ENCODE data around the gene ATP6V0C.

The ATP6V0C gene

GRCh38 chr16:2493605-2494004 lies 20.1 kb upstream of the ATP6V0C start:
- DNase-seq = no peak

- DNase-seq = no peak
These were observed 19.1 kb upstream of the ATP6V0C start for GRCh38 chr16:2494616-2495015.

DNA sequence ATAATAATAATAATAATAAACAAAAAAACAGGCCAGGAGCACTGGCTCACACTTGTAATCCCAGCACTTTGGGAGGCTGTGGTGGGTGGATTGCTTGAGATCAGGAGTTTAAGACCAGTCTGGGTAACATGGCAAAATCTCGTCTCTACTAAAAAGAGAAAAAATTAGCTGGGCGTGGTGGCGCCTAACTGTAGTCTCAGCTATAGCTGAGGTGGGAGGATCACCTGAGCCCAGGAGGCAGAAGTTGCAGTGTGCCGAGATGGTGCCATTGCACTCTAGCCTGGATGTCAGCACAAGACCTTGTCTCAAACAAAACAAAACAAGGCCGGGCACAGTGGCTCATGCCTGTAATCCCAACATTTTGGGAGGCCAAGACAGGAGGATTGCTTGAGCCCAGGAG lies 18.7 kb upstream of the ATP6V0C start:
- no peak for DNase-seq

- no peak for DNase-seq
These were observed 17.3 kb upstream of the ATP6V0C start for GRCh38 chr16:2496223-2497115.

GRCh38 chr16:2497116-2497630 lies 16.6 kb upstream of the ATP6V0C start:
- no peak for DNase-seq

- no peak for DNase-seq
These were observed 15.9 kb upstream of the ATP6V0C start for GRCh38 chr16:2497695-2498484.

GRCh38 chr16:2498531-2499253 lies 15.1 kb upstream of the ATP6V0C start:
- DNase-seq = no peak

DNA sequence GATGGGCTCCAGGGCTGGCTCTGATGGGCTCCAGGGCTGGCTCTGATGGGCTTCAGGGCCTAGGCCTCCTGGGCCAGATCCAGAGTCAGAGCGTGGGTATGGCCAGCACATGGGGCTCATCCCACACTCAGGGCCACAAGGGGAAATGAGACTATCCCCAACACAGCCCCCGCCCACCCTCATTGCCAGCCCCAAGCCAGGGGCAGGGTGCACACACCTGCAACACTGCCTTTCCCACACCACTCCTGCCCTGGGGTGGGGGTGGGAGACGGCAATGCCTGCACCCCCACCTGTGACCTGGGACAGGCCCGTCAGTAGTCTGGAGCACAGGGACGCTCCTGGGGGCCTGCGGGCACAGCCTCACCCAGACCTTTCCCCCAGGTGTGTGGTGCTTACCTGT lies 14.3 kb upstream of the ATP6V0C start:
- DNase-seq = no peak

- DNase-seq = no peak
These were observed 13.8 kb upstream of the ATP6V0C start for GRCh38 chr16:2499890-2500429.

- no peak for DNase-seq
These were observed 13.3 kb upstream of the ATP6V0C start for GRCh38 chr16:2500430-2500917.

DNA sequence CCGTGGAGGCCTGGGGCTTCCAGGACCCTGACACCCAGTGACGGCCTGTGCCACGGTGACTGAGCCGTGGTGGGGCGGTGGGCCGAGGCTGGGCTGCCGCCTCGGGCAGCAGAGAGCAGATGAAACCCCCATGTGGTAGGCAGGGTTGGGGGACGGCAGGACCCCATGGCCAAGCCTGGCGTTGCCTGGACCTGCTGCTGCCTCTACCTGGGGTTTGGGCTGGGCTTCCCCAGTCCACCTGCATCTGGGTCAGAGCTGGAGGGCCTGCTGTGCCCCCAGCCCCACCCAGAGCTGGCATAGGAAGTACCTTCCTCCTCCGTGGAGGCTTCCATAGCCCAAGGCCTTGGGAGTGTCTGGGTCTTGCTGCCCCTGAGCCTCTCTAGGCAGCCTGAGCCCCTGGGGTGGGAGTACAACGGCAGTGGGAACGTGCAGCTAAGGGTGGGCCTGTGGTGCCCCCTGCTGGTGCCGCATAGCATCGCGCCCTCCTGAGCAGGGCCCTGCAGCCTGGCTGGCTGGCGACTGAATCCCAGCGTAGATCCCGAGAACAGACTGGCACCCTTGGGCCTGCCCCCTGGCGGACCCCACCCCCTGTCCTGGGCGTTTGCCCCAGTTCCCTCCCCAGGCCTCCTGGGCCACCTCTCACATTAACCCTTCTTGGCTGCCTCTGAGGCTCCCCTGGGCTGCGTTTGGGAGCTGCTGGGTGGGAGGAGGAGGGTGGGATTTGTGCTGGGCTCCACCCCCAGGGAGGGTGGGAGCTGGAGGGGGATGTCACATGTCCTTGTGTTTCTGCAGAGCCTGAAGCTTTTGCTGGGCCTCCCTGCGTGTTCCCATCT lies 12.6 kb upstream of the ATP6V0C start:
- peak; percentile 65 for DNase-seq

GRCh38 chr16:2501946-2502895 lies 11.5 kb upstream of the ATP6V0C start:
- no peak for DNase-seq

DNA sequence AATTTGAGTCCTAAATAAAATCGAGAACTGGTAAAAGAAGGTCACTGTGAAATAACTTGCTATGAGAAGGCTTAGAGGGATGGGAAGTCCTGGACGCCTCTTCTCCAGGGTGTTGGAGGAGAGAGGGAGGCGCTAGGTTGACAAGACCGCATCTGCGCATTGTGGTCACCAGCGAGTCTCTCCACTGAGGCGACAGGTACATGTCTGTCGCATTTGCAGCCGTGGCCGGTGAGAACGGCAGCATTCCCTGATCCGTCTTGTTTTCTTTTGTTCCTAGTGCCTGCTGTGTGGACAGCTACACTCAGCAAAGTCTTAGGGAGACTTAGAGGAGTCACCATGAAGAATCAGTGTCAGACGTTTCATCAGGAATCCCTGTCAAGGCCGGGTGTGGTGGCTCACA lies 8.1 kb upstream of the ATP6V0C start:
- no peak for DNase-seq

DNA sequence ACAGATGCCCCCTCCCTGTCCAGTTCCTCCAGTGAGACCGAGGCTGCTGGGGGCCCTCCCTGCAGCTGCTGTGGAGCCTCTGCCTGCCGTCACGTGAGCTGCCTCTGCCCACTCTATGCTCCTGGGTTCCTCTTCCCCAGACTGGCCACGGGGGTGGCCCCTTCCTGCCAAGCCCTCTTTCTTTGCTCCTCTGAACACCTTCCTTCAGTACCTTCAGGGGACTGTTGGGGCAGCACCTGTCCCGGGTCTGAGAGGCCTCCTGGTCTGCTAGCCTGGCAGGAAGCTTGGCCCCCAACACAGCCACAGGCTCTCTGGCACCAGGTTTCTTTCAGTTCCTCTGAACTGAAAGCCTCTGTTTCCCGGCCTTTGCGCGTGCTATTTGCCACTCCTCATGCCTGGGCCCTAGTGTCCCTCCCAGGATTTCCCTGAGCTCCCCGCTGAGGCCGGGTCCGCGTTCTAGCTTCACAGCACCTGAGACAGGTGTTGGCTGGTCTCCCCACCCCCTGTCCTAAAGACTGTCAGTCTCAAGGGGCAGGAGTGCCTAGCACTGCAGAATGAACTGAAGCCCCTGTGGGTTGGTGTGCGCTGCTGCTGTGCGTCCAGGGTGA lies 6.6 kb upstream of the ATP6V0C start:
- no peak for DNase-seq

DNA sequence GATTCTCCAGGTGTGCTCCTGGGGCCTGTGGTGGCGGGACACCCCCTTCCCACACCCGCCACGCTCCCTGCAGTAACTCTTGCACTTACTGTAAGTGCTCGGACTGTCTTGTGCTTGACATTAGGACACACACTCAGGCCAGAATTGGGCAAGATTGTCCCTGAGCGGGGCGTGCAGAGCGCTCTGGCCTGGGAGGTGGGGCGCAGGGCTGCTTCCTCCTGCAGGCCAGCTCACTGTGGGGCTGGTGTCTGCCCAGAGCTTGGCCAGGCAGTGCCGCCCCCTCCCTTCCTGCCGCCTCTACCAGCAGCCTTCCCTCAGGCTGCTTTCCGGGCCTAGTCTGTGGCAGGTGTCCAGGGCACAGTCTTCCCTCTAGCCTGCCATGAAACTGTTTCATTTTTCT lies 6.1 kb upstream of the ATP6V0C start:
- DNase-seq = no peak

DNA sequence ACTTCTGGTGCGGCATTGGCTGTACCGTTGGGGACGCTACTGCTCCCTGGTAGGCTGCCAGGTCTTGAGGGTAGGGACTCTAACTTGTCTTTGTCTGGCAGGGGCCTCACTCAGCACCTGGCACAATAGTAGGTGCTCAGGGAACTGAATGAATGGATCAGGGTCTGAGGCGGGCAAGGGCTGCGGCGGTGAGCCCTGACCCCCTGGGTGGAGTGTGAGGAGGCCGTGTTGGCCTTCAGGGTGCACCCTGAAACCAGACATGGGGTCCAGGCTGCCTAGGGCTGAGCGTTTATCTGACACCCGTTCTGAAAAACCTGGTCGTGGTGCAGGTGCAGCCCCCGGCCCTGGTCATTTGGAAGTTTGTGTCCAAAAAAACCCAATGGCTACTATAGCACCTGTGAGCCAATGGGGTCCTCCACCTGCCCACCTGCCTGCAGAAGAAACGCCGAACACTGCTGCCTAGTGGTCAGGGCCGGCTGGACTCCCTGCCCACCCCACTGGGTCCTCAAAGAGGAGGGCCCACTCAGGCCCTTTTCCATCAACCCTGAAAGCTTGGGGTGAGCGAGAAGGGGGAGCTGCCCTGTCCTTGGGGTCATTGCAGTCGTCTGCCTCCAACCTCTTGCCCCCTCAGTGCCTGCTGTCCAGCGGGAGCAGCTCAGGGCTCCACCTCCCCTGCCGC lies 4.9 kb upstream of the ATP6V0C start:
- no peak for DNase-seq

- peak; percentile 49 for DNase-seq
These were observed 2.5 kb upstream of the ATP6V0C start for GRCh38 chr16:2511128-2511800.

DNA sequence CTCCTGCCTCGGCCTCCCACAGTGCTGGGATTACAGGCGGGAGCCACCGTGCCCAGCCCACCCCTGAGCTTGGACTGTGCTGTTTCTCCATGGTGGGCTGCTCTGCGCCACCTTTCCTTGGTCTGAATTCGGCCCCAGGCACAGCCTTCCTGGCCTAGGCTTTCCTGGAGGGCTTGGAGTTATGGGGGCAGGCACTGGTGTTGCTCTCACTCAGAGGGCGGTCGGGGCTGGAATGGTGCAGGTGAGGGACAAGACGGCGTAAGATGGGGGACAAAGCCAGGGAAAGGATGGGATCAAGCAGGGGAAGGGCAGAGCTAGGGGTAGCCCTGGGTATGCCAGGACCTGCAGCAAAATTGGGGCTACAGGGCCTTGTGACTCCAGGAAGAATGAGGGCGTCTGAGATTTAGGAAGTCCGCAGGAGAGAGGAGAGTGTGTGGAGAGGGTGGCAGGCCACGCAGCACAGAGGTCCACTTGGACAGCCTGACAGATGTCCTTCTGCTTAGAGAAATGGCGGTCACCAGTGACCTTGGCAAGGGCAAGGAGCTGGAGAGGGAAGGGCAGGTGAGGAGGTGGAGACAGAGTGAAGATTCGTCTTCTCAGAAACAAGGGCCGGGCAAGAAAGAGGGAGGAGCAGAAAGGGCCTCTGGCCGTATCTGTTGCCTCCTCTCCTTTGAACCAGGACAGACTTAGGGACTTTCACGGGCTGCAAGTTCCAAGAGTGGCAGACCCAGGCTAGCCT lies 1.6 kb upstream of the ATP6V0C start:
- no peak for DNase-seq
